ENCODE measurements around the gene LMAN2.
A peak's percentile ranks its signal among the peaks of the same experiment; 100 is the strongest.

Gene LMAN2

DNA sequence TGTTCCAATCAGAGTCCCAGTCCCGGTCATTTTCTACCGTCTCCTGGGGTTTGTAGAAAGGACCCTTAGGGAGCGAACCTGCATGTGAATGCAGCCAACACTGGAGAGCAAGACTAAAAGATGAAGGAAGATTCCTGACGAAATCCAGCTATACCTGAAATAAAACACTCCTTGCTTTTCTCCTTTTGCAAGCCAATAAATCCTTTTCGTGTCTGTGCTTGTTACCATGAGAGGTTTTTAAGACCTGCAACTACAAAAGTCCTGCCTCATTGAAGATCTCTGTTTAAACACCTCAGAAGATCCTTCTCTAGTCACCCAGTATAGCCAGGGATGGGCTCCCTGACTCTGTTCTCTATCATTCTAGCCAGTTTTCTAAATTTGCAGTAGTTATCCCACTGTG is 22.7 kb upstream of the LMAN2 start:
- H3K27ac ChIP-seq = no peak overlapping the region
- TF ChIP-seq Cebpa-rat (IDR thresholded peaks at IDR 0.05) = no peak
- no peak overlapping the region for H3K9ac ChIP-seq
- H3K27me3 ChIP-seq = no peaks in the 10 kb centered on the region
- no peak overlapping the region for H3K4me3 ChIP-seq
- peaks cover 36 to 63% (median 46%) of the 10 kb centered on the region in 10 experiments for H3K4me1 ChIP-seq
- H4K20me1 ChIP-seq = peaks cover 0 to 13% (median 0%) of the 10 kb centered on the region in 11 experiments; a peak in 8 of 22 replicates
- H3K4me2 ChIP-seq = no peak overlapping the region
- H3K36me3 ChIP-seq = peaks cover 0 to 16% (median 0%) of the 10 kb centered on the region in 11 experiments; a peak in 2 of 22 replicates
- H3K9me3 ChIP-seq (replicated peaks in 1 of 11) = no peaks in the 10 kb centered on the region

DNA sequence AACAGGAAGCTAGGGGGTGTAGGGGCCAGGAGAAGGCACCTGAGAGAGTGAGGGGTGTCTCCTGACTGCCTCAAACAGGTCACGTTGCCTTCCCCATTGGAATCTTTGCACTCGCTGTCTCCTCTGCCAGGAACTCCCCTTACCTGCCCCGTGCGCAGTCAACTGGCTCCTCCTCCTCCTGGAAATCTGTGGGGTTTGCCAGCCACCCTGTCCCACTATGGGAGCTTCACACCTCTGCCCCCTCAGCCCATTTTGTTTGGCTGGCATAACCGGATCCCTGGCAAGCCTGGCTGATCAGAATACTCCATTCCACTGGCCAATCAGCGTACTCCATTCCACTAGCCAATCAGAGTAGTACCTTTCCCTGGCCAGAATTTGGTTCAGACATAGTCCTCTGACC is 22.3 kb upstream of the LMAN2 start:
- peaks cover 35 to 67% (median 48%) of the 10 kb centered on the region in 10 experiments for H3K4me1 ChIP-seq
- H3K36me3 ChIP-seq = peaks cover 0 to 18% (median 1%) of the 10 kb centered on the region in 11 experiments; a peak in 13 of 22 replicates
- no peaks in the 10 kb centered on the region for H3K9me3 ChIP-seq (replicated peaks in 1 of 11)
- no peak overlapping the region for H3K9ac ChIP-seq
- TF ChIP-seq Cebpa-rat (IDR thresholded peaks at IDR 0.05) = no peak
- no peak overlapping the region for H3K27ac ChIP-seq
- peak overlapping the region in 2 of 11 experiments; percentile 91 to 98; a peak in 2 of 22 replicates for H3K4me2 ChIP-seq
- peaks cover 0 to 17% (median 0%) of the 10 kb centered on the region in 11 experiments; a peak in 8 of 22 replicates for H4K20me1 ChIP-seq
- H3K4me3 ChIP-seq = no peak overlapping the region
- H3K27me3 ChIP-seq = no peaks in the 10 kb centered on the region

DNA sequence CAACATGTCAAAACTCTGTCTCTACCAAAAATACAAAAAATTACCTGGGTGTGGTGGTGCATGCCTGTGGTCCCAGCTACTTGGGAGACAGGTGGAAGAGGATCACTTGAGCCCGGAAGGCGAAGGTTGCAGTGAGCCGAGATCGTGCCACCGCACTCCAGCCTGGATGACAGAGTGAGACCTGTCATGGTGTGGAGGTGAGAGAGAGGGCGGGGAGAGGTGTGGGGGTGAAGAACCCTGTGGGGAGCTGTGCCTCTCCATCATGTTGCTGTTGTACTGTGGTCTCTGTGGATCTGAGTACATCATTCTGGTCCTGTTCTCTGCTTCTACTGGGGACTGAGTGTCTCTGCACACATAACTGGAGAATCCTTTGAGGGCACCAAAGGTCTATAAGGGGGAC is 21.4 kb upstream of the LMAN2 start:
- H3K4me3 ChIP-seq = peak overlapping the region in 1 of 10 experiments; percentile 69; a peak in 2 of 20 replicates
- no peaks in the 10 kb centered on the region for H3K9me3 ChIP-seq (replicated peaks in 1 of 11)
- no peaks in the 10 kb centered on the region for H3K27me3 ChIP-seq
- H3K27ac ChIP-seq = peak overlapping the region in 2 of 11 experiments; percentile 70 to 72; a peak in 2 of 22 replicates
- H3K9ac ChIP-seq = peak overlapping the region in 2 of 11 experiments; percentile 75 to 80; a peak in 2 of 22 replicates
- peak overlapping the region; percentile 91 to 100 (median 98) for H3K4me2 ChIP-seq
- H4K20me1 ChIP-seq = peaks cover 0 to 23% (median 0%) of the 10 kb centered on the region in 11 experiments; a peak in 9 of 22 replicates
- peaks cover 35 to 71% (median 53%) of the 10 kb centered on the region in 10 experiments for H3K4me1 ChIP-seq
- H3K36me3 ChIP-seq = peaks cover 5 to 27% (median 9%) of the 10 kb centered on the region in 11 experiments; a peak in 18 of 22 replicates
- TF ChIP-seq Cebpa-rat (IDR thresholded peaks at IDR 0.05) = no peak

DNA sequence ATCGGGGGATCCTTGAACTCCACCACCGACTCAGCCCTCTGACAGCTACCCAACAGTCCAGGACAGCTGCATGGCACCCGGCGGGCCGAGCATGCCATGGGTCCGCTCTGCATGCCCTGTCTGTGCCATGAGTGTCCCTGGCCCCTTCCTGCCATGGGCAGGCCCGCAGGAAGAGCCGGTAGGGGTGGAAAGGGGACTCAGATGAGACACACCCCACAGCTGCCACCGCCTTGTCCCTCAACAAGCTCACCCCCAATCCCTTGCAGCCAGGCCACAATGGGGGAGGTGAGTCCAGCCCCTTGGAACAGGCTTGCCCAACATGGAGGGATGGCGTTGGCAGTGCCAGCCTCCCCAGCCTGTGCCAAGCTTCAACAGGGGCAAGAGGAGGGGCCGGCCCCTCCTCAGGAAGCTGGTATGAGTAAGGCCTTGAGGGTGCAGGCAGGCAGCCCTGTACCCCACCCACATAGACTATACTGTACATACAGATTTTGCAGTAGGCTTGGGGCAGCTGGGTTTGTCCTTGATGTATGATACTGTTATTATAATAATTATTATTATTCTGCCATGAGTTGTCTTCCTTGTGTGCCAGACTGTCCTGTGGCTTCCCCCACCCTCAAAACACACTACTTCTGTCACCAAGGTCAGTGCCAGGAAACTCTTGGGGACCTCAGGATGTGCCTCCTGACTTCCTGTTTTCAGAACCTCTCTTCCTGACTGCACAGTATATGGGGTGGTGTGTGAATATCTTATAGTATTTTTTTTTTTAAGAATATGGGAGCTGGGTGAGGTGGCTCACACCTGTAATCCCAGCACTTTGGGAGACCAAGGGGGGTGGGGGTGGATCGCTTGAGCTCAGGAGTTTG is 20.8 kb upstream of the LMAN2 start:
- H3K9ac ChIP-seq = peak overlapping the region in 10 of 11 experiments; percentile 13 to 84 (median 81); a peak in 11 of 22 replicates
- H3K4me2 ChIP-seq = peak overlapping the region; percentile 91 to 100 (median 98)
- peak overlapping the region in 5 of 10 experiments; percentile 10 to 70 (median 68); a peak in 9 of 20 replicates for H3K4me3 ChIP-seq

DNA sequence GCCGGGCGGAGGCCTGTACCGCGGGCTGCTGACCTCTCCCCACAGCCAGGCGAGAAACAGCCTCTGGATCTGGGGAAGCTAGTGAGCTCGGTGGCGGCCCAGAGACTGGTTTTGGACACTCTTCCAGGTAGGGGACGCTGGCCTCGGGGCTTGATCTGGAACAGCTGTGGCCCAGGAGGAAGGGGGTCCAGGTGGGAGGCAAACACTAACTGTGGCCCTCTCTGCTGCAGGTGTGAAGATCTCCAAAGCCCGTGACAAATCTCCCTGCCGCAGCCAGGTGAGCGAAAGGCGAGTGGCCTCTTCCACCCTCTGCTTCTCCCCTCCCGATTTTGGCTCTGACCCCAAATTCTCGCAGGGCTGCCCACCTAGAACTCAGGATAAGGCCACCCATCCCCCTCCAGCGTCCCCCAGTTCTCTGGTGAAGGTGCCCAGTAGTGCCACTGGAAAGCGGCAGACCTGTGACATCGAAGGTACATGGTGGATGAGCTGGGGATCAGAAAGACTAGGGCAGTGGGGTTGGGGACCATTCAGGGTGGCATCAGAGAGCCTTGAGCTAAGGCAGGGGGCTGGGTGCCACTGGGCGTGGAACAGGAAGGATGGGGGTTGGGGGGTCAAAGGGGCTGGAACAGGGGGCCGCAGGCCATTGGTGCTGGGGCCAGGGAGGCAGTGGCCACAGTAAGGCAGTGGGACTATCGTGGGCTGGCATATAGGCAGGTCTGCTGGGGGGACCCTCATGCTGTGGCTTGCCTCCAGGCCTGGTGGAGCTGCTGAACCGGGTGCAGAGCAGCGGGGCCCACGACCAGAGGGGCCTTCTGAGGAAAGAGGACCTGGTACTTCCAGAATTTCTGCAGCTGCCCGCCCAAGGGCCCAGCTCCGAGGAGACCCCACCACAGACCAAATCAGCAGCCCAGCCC is 19.9 kb upstream of the LMAN2 start:
- Histone ChIP-seq H3K4me3 (peak overlapping the region; percentile 60 to 70 (median 64)), H3K4me2 (peak overlapping the region; percentile 91 to 100 (median 98)), H3K27me3 (no peaks in the 10 kb centered on the region), H3K9me3 (replicated peaks in 1 of 11) (no peaks in the 10 kb centered on the region), H3K9ac (peak overlapping the region; percentile 69 to 84 (median 80)), H3K36me3 (peaks cover 5 to 35% (median 15%) of the 10 kb centered on the region in 11 experiments; a peak in 18 of 22 replicates), H3K27ac (peak overlapping the region; percentile 60 to 76 (median 72)), H4K20me1 (peaks cover 0 to 32% (median 0%) of the 10 kb centered on the region in 11 experiments; a peak in 9 of 22 replicates), H3K4me1 (peaks cover 40 to 64% (median 53%) of the 10 kb centered on the region in 10 experiments)
- TF ChIP-seq Cebpa-rat (IDR thresholded peaks at IDR 0.05) = no peak

More for the DNA sequence above, 20.8 kb upstream of the LMAN2 start:
- Histone ChIP-seq H3K9me3 (replicated peaks in 1 of 11) (no peaks in the 10 kb centered on the region), H3K4me1 (peaks cover 35 to 71% (median 53%) of the 10 kb centered on the region in 10 experiments), H3K27me3 (no peaks in the 10 kb centered on the region), H3K27ac (peak overlapping the region in 7 of 11 experiments; percentile 64 to 76 (median 72); a peak in 7 of 22 replicates), H4K20me1 (peaks cover 0 to 24% (median 0%) of the 10 kb centered on the region in 11 experiments; a peak in 9 of 22 replicates), H3K36me3 (peaks cover 5 to 33% (median 15%) of the 10 kb centered on the region in 11 experiments; a peak in 18 of 22 replicates)
- no peak for TF ChIP-seq Cebpa-rat (IDR thresholded peaks at IDR 0.05)

DNA sequence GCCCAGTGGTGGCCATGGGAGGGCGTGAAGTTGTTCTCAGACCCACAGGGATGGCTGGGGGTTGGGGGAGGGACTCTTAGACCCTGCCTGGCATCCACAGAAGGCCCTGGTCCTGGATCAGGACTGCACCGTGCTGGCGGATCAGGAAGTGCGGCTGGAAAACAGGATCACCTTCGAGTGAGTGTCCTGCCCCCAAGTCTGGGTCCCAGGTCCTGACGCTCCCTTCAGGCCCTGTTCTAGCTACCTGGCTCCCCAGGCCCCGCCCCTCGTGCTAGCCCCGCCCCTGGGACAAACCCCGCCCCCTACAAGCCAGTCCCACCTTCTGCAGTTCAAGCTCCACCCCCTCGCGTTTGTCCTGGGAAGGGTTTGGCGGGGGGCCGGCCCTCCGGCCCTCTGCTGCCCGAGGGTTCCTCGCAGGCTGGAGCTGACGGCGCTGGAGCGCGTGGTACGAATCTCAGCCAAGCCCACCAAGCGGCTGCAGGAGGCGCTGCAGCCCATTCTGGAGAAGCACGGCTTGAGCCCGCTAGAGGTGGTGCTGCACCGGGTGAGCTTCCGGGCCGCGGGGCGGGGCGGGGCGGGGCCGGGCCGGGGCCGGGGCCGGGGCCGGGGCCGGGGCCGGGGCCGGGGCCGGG is 19.1 kb upstream of the LMAN2 start:
- Histone ChIP-seq H3K27ac (peak overlapping the region in 10 of 11 experiments; percentile 60 to 76 (median 72); a peak in 14 of 22 replicates), H4K20me1 (peaks cover 0 to 40% (median 0%) of the 10 kb centered on the region in 11 experiments; a peak in 9 of 22 replicates), H3K9me3 (replicated peaks in 1 of 11) (no peaks in the 10 kb centered on the region), H3K4me2 (peak overlapping the region; percentile 91 to 100 (median 98)), H3K4me3 (peak overlapping the region; percentile 60 to 70 (median 64)), H3K4me1 (peaks cover 44 to 69% (median 53%) of the 10 kb centered on the region in 10 experiments), H3K9ac (peak overlapping the region in 10 of 11 experiments; percentile 69 to 83 (median 80); a peak in 18 of 22 replicates), H3K36me3 (peaks cover 5 to 35% (median 15%) of the 10 kb centered on the region in 11 experiments; a peak in 18 of 22 replicates), H3K27me3 (no peaks in the 10 kb centered on the region)
- TF ChIP-seq Cebpa-rat (IDR thresholded peaks at IDR 0.05) = no peak

DNA sequence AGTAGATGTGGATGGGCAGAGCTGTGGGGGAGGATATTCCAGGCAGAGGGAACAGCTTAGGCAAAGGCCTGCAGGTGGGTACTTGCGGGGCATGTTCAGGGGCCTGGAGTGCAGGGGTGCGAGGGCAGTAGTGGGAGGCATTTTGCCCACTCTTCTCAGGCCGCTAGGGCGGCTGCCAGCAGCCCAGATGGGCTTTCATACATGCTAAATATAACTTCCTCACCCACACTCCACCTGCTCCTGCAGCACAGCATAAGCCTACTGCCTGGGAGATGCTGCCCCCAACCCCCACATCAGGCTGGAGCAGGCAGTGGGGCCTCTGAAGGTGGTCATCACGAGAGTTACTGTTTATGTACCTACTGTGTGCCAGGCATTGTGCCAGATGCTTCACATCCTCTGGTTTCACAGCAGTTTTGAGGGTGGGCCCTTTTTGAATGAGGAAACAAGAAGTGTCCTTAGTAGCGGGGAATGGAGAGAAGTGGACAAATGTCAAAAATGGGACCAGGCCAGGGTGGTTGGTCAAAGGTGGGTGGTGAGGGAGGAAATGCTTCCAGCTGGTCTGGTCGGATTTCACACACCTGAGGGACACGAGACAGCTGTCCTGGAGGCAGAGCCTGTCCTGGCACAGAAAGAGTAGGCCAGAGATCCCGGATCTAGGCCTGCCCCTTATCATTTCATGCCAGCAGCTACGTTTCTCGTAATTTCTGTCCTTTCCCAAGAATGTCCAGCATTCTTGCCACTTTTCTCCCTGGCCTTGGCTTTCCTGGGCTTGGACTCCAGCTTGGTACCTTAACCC is 18.4 kb upstream of the LMAN2 start:
- peaks cover 42 to 70% (median 50%) of the 10 kb centered on the region in 10 experiments for H3K4me1 ChIP-seq
- no peaks in the 10 kb centered on the region for H3K27me3 ChIP-seq
- H3K9ac ChIP-seq = peak overlapping the region in 5 of 11 experiments; percentile 4 to 49 (median 31); a peak in 8 of 22 replicates
- TF ChIP-seq Cebpa-rat (IDR thresholded peaks at IDR 0.05) = no peak
- no peak overlapping the region for H3K4me3 ChIP-seq
- peak overlapping the region in 6 of 11 experiments; percentile 0 to 52 (median 17); a peak in 7 of 22 replicates for H3K27ac ChIP-seq
- no peaks in the 10 kb centered on the region for H3K9me3 ChIP-seq (replicated peaks in 1 of 11)
- H4K20me1 ChIP-seq = peaks cover 0 to 44% (median 0%) of the 10 kb centered on the region in 11 experiments; a peak in 9 of 22 replicates
- peak overlapping the region; percentile 21 to 99 (median 64) for H3K4me2 ChIP-seq
- H3K36me3 ChIP-seq = peaks cover 5 to 35% (median 15%) of the 10 kb centered on the region in 11 experiments; a peak in 18 of 22 replicates
